Epithelial cell of proximal tubule (primary cell): ENCODE data around the gene VWA7. TPM values are rescaled to one million over a fixed set of nuclear protein-coding genes. Genes with fewer than 3 reads are reported as not detected.

ENCODE experiments used
- DNase-seq: peaks from one replicate; pipeline ENCODE4 v3.0.0-alpha.2; 2011; ENCODE audit warnings: low read depth
- H3K4me3 ChIP-seq: 2 replicates; pipeline ENCODE4 v1.5.1; 2011; ENCODE audit warnings: low read depth, mild to moderate bottlenecking, low read length
- total RNA-seq: library from RNA; depleted of rRNA; stranded (reverse); fragments of >200 nt; gene quantifications from 2 replicates; pipeline ENCODE4 v1.2.3, GENCODE V29; 2015
- TF ChIP-seq, protein P1 (sequence below): conservative IDR thresholded peaks from 2 replicates; pipeline ENCODE4 v1.5.1; 2012; ENCODE audit warnings: low read depth, mild to moderate bottlenecking, low read length

Gene VWA7
- total RNA-seq, 1 donor from 2014 or later = 2.2 TPM

DNA sequence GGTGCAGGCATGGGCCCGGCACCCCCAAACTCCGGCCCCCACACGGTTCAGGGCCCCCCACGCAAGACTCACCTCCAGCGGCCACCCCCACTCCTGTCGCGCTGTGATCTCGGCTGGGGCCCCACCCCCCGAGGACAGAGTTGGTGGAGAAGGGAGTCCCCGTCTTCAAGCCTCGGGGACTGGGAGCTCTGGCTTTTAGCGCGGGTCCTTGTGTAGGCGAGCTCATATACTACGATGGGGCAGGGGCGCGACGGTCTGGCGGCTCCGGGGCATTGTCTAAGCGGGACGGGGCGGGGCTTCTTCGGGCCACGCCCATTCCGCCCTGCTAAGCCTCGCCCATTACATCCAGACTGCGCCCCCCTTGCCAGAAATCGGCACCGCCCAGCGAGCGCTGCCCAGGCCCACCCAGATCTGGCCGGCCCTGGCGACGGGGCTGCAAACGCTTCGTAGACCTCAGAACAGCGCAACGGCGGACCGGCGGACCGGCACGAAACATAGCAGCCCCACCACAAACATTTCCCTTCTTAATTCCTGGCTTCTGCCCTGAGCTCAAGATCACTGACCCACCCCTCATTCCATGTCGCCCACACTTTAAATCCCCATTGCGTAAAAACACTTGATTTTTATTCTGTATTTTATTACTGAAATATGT lies 47.0 kb downstream of the VWA7 start:
- H3K4me3 ChIP-seq = peak overlapping the region; percentile 69
- no peak for DNase-seq
- TF ChIP-seq, protein P1, sequence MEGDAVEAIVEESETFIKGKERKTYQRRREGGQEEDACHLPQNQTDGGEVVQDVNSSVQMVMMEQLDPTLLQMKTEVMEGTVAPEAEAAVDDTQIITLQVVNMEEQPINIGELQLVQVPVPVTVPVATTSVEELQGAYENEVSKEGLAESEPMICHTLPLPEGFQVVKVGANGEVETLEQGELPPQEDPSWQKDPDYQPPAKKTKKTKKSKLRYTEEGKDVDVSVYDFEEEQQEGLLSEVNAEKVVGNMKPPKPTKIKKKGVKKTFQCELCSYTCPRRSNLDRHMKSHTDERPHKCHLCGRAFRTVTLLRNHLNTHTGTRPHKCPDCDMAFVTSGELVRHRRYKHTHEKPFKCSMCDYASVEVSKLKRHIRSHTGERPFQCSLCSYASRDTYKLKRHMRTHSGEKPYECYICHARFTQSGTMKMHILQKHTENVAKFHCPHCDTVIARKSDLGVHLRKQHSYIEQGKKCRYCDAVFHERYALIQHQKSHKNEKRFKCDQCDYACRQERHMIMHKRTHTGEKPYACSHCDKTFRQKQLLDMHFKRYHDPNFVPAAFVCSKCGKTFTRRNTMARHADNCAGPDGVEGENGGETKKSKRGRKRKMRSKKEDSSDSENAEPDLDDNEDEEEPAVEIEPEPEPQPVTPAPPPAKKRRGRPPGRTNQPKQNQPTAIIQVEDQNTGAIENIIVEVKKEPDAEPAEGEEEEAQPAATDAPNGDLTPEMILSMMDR = no peak

DNA sequence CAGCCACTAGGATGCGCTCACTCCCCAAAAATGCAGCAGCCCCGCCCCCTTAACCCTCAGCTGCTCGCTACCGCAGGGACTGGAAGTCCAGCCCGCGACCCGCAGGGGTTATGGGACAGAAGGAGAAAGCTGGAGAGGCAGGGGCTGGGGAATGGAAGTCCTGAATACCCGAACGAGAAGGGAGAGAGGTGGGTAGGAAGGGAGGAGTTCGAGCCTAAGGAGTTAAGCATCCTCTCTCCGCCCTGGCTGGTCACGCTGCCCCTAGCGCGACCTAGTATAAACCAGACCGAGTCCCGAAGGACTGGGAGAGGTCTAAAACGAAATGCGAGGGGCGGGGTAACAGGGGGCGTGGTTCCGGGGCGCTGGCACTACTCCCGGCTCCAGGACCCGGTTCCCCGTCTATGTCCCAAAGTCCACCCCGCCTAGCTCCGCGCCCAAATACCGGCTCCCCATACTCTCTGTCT lies 47.6 kb downstream of the VWA7 start:
- TF ChIP-seq, protein P1 = no peak
- H3K4me3 ChIP-seq = peak overlapping the region; percentile 69
- no peak for DNase-seq

DNA sequence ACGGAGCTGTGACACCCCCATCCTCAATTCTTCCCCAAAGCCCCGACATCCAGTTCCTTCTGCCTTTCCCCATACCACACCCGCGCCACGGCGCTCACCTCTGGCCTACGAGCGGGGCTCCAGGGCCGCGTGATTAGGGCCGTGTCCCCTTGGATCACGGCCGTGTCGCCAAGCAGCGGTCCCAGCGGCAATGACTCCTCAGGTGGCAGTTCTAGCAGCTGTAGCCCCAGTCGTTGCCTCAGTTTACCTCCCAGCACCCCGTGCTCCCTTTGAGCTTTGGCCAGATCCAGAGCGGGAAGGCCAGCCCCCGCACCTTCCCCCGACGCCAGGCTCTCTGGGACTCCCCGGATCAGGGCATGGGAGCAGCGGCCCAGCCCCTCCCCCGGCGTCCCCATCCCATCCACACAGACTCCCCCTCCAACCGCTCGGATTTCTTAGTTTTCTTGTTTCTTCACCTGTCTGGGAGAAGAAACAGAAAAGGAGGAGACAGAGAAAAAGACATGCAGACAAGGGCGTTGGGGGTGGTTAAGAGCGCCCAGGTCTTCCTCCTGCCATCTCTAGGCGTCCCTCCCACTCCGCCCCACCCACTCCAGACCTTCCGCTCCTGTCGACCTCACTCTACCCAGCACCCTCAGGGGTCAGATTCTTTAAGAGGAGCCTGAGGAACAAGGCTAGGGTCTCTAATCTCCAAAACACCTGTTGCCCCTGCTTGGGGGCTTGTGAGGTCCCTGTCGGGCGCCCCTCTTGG lies 48.2 kb downstream of the VWA7 start, which contains the start of gene DDAH2:
Gene DDAH2, minus strand, starts transcription at position 533 of the 748 bp plus-strand sequence. Its CDS starts 138 bp downstream, at position 395.
- H3K4me3 ChIP-seq = peak within 1 kb of the TSS; percentile 69
- TF ChIP-seq, protein P1 = peak; percentile 72
- DNase-seq = no peak

DNA sequence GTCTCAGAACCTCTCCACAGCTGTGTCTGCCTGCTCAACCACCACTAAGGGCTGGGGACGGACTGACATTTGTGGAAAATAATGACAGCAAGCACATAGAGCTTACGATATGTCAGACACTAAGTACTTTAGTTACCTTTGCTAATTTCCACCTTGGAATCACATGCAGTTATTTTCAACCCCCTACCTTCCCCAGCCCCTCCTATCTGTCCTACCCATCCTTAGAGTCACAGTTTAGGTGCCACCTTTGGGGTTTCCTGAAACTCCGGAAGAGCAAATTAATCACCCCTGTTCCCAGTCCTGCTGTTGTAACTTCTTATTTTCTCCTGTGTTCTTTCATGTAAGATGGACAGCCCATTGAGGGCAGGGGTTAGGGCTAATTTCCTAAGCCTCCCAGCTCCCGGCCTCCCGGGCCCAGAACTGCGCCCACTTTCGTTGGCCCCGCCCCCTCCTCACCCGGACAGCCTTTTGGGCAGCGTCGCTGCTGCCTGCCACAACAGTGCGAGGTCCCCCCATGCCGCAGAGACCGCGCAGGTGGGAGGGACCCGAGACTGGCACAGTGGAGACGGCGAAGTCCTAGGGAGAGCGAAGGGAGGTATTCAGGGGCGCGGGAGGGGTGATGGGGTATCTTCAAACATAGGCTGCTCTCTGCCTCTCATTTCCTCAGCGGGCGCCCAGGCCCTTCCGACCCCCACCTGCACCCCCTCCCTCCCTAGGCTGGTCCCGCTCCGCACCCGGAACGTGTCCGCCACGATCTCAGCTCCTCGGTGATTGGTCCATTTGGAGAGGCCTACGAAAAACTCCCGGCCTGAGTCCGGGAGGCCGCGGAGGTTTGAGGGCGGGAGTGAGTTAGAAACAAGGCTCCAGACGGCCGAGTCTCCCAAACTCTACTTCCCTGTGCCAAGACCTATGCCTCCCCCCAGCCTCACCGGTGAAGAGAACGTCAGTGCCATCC lies 49.1 kb downstream of the VWA7 start:
- TF ChIP-seq, protein P1 = no peak
- no peak for DNase-seq
- peak overlapping the region; percentile 69 for H3K4me3 ChIP-seq

DNA sequence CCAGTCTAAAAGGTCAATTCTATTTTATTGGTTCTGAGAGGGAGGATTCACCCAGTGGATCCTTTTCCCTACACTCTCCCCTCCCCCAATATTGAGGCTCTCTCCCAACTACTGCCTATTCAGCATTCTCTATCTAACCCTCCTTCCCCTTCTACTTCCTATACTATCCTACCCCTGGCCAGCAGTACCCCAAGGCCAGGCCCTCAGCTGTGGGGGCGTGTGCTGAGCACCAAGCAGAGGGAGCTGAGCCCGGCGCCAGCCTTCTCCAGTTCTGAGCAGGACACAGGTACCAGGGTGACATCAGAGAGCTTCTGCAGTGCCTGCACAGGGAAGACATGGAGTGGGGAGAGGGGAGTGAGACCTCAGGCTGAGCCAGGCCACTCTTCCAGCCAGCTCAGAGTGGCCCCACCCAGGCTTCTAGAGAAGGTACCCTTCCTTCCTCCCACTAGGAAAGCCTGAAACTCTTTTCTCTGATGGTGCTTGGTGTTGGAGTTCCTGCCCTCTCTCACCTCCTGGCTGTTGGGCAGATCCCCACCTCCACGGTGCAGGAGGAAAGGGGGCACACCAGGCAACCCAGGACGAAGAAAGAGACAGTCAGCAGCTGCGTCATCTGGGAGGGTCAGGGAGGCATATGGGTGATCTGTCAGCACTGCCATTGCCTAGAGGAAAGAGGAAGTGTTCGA lies 50.0 kb downstream of the VWA7 start:
- DNase-seq = no peak
- no peak overlapping the region for H3K4me3 ChIP-seq
- TF ChIP-seq, protein P1 = no peak
